ENCODE data around the gene PPM1N.

The PPM1N gene

DNA sequence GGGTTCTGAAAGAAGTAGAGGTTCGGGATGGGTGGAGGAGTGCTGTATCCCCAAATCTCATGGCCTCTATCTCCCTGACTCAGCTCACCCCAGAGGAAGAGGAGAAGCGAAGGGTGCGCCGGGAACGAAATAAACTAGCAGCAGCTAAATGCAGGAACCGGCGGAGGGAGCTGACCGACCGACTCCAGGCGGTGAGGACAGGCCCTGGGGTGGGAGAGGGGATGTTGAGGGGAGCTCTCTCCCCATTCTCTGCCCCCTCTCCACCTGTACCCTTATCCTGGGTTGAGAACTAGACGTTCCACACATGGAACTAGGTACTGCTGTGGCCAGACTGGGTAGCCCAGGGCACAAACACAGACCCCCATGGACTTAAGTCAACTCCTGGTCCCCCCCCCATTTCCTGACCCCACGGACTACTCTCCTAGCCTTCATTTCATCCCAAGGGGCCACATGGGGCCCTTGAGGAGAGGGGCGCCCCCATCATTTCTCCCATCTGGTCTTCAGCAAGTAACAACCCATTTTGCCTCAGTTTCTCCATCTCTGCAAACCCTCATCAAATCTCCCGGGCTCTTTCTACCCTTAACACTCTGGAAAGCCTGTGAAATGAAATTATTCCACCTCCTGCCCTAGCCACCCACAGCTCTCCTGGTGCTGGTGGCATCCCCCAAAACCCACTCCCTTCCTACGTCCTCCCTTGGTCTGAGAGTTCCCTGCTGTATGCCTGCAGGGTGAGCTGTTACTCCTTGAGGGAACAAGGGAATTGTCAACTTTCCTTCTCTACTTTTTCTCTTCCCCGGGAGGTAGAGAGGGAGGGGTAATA lies 26.9 kb upstream of the PPM1N start:
- no peak for DNase-seq

DNA sequence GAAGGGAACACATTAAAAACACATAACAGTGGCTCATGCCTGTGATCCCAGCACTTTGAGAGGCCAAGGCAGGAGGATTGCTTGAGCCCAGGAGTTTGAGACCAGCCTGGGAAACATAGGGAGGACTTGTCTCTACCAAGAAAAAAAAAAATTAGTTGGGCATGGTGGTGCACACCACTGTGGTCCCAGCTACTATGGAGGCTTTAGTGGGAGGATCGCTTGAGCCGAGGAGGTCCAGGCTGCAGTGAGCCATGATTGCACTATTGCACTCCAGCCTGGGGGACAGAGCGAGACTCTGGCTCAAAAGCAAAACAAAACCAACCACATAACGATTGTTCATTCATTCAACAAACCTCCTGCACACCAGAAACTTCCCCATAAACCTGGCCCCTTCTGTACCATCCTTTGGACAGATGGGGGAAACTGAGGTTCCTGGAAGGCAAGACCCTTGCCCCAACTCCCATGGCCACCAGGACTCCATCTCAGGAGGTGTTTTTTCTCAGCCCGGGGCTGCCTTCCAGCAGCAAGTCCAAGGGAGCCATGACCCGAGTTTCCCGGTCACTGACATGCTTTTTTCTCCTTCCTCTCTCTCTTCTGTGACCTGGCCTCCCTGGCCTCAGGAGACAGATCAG lies 26.2 kb upstream of the PPM1N start:
- no peak for DNase-seq

DNA sequence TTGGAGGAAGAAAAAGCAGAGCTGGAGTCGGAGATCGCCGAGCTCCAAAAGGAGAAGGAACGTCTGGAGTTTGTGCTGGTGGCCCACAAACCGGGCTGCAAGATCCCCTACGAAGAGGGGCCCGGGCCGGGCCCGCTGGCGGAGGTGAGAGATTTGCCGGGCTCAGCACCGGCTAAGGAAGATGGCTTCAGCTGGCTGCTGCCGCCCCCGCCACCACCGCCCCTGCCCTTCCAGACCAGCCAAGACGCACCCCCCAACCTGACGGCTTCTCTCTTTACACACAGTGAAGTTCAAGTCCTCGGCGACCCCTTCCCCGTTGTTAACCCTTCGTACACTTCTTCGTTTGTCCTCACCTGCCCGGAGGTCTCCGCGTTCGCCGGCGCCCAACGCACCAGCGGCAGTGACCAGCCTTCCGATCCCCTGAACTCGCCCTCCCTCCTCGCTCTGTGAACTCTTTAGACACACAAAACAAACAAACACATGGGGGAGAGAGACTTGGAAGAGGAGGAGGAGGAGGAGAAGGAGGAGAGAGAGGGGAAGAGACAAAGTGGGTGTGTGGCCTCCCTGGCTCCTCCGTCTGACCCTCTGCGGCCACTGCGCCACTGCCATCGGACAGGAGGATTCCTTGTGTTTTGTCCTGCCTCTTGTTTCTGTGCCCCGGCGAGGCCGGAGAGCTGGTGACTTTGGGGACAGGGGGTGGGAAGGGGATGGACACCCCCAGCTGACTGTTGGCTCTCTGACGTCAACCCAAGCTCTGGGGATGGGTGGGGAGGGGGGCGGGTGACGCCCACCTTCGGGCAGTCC lies 25.5 kb upstream of the PPM1N start:
- DNase-seq: no peak

DNA sequence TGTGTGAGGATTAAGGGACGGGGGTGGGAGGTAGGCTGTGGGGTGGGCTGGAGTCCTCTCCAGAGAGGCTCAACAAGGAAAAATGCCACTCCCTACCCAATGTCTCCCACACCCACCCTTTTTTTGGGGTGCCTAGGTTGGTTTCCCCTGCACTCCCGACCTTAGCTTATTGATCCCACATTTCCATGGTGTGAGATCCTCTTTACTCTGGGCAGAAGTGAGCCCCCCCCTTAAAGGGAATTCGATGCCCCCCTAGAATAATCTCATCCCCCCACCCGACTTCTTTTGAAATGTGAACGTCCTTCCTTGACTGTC lies 24.9 kb upstream of the PPM1N start:
- no peak for DNase-seq

DNA sequence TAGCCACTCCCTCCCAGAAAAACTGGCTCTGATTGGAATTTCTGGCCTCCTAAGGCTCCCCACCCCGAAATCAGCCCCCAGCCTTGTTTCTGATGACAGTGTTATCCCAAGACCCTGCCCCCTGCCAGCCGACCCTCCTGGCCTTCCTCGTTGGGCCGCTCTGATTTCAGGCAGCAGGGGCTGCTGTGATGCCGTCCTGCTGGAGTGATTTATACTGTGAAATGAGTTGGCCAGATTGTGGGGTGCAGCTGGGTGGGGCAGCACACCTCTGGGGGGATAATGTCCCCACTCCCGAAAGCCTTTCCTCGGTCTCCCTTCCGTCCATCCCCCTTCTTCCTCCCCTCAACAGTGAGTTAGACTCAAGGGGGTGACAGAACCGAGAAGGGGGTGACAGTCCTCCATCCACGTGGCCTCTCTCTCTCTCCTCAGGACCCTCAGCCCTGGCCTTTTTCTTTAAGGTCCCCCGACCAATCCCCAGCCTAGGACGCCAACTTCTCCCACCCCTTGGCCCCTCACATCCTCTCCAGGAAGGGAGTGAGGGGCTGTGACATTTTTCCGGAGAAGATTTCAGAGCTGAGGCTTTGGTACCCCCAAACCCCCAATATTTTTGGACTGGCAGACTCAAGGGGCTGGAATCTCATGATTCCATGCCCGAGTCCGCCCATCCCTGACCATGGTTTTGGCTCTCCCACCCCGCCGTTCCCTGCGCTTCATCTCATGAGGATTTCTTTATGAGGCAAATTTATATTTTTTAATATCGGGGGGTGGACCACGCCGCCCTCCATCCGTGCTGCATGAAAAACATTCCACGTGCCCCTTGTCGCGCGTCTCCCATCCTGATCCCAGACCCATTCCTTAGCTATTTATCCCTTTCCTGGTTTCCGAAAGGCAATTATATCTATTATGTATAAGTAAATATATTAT lies 24.3 kb upstream of the PPM1N start:
- DNase-seq: no peak

DNA sequence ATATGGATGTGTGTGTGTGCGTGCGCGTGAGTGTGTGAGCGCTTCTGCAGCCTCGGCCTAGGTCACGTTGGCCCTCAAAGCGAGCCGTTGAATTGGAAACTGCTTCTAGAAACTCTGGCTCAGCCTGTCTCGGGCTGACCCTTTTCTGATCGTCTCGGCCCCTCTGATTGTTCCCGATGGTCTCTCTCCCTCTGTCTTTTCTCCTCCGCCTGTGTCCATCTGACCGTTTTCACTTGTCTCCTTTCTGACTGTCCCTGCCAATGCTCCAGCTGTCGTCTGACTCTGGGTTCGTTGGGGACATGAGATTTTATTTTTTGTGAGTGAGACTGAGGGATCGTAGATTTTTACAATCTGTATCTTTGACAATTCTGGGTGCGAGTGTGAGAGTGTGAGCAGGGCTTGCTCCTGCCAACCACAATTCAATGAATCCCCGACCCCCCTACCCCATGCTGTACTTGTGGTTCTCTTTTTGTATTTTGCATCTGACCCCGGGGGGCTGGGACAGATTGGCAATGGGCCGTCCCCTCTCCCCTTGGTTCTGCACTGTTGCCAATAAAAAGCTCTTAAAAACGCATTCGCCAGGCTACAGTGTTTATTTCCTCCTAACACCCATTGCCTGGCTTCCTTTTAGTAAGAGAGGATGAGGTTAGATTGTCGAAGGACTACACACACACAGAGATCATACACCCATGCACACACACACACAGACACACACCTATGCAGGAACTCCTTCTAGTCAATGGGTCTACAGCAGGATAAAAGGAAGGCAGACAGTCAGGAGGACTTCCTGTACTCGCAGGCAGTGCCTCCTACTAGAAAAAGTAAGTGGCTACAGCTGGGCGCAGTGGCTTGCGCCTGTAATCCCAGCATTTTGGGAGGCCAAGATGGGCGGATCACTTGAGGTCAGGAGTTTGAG lies 23.4 kb upstream of the PPM1N start:
- no peak for DNase-seq

DNA sequence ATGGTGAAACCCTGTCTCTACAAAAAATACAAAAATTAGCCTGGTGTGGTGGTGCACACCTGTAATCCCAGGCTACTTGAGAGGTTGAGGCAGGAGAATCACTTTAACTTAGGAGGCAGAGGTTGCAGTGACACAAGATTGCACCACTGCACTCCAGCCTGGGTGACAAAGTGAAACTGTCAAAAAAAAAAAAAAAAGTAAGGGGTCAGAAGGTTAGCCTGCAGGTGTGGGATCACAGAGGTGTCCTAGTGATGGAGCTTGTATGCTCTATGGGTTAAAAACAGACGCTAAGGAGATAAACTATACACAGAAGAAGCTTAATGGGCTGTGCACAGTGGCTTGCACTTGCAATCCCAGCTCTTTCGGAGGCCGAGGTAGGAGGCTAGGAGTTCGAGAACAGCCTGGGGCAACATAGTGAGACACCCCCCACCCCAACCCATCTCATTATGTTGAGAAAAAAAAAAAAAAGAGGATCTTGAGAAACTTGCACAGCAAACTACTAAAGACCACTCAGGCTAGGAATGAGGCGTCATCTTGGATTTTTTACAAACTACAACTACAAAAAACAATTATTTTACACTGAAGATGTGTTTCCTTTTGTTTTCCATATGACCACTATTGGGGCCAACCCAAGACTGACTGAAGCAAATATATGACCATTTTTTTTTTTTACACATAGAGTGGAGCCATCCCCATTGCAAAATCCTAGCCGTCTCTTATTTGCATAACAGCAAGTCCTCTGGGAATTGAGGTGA lies 22.5 kb upstream of the PPM1N start:
- no peak for DNase-seq

DNA sequence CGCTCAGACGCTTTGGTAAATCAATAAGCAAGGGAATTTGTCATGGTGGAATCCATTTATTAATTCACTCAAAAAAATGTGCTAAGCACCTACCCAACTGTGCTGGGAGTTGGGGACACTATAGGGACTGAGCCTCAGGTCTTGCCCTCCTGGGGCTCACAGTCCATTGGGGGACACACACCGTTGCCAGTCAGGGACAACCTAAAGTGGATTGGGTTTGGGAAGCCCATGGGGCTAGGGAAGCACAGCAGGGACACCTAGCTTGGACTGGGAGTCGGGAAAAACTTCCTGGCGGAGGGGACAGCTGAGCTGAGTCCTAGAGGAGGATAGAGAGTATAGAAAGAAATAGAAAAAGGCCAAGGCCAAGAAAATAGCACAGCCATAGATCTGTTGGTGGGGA lies 21.9 kb upstream of the PPM1N start:
- DNase-seq: no peak

DNA sequence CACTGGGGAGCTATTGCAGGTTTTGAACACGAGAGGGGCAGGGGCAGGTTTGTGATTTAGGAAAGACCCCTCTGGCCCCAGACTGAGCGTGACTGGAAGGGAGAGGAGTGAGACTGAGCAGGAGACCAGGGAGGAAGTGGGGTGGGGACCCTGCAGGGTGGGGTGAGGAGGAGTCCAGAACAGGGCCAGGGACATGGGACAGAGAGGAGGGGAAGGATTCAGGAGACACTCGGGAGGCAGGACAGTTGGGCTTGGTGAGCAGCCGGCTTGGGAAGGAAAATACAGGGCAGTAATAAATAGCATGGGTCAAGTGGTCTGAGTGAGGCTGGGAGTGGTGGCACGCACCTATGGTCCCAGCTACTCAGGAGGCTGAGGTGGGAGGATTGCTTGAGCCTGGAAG lies 21.1 kb upstream of the PPM1N start:
- DNase-seq: no peak

DNA sequence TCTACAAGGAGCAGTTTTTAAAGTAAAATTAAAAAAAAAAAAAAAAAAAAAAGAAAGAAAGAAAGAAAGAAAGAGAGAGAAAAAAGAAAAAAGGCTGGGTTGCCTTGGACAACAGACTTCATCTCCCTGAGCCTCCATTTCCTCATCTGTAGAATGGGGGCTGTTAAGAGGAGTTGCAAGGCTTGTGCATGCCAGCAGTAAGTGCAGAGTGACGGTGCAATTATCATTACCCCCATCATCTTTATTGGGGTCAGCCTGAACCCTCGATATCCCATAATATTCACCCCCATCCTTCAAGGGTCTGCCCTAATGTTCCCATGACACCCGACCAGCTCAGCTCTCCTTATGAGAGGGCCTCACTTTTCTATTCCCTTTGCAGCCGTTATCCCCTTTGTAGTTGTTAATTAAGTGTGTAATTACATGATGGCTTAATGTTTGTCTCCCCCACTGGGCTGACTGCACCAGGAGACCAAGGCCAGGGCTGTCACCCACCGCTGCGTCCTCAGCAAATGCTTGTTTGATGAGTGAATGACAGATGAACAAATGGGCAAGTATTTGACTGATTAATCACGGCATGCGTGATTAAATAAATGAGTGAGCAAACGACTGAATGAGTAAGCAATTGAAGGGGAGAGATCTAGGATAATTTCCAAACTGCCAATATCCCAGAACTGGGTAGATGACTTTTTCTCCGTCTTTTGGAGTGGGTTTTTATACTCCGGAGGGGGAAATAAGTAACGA lies 20.4 kb upstream of the PPM1N start:
- no peak for DNase-seq

DNA sequence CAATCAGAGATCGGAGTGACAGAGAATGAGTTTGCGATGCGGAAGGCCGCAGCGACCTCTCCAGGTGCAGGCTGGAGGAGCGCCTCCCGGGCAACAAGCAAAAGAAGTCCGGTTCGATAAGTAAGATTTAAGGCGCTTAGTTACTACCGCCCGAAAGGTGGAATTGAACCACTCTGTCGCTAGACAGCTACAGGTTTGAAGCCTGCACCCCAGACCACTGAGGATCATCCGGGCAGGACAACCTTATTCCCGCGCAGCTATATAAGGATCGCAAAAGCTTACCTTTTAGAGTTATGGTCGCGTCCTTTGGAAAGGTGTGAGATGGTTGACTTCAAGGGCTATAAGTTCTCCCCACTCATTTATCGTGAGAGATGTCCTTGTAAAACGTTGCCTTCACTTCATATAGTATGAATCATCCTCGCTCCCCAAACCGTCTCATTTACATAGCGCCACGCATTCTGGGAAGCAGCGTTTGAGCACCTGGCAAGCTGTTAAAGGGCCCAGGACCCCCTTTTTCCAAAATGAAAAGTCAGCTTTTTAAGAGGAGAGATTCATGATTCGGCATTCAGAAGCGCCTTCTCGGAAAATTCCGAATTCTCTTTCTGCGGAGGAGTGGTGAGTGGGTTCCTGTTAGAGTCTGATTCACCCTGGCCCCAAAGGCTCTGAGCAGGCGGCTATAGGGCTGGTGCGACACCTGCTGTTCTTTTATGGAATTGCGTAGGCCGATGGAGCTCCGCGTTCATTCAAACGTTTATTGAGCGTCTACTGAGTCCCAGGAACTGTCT lies 19.6 kb upstream of the PPM1N start:
- DNase-seq: peak; percentile 91

DNA sequence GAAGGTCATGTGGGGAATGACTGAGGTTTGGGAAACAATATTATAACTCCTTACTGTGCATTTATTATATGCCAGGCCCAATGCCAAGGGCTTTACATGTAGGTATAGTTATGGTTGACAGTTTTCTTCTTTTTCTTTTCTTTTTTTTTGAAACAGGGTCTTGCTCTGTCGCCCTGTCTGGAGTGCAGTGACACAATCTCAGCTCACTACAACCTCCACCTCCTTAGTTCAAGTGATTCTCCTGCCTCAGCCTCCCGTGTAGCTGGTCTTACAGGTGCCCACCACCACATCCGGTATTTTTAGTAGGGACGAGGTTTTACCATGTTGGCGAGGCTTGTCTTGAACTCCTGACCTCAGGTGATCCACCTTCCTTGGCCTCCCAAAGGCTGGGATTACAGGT lies 15.2 kb upstream of the PPM1N start:
- no peak for DNase-seq

DNA sequence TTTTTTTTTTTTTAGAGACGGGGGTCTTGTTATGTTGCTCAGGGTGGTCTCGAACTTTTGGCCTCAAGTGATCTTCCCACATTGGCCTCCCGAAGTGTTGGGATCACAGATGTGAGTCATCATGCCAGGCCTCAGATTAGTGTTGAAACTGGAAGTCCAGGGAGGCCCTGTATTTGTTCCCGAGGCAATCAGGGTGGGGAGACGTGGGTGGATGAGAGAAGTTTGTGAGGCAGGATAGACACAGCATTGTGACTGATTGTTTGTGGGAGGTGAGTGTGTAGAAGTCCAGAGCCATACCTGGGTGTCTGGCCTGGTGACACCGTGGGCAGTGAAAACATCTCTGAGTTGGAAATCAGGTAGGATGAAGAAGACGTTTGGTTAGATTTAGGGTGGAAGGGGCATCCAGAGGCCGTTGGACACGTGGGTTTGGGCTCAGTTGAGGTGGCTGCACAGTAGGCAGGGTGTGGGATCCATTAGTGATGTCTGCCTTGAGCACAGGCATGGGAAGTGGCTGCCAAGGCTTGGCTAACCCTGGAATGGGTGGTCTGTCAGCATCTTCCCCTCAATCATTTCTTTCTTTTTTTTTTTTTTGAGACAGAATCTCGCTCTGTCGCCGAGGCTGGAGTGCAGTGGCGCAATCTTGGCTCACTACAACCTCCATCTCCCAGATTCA lies 13.8 kb upstream of the PPM1N start:
- DNase-seq: no peak

DNA sequence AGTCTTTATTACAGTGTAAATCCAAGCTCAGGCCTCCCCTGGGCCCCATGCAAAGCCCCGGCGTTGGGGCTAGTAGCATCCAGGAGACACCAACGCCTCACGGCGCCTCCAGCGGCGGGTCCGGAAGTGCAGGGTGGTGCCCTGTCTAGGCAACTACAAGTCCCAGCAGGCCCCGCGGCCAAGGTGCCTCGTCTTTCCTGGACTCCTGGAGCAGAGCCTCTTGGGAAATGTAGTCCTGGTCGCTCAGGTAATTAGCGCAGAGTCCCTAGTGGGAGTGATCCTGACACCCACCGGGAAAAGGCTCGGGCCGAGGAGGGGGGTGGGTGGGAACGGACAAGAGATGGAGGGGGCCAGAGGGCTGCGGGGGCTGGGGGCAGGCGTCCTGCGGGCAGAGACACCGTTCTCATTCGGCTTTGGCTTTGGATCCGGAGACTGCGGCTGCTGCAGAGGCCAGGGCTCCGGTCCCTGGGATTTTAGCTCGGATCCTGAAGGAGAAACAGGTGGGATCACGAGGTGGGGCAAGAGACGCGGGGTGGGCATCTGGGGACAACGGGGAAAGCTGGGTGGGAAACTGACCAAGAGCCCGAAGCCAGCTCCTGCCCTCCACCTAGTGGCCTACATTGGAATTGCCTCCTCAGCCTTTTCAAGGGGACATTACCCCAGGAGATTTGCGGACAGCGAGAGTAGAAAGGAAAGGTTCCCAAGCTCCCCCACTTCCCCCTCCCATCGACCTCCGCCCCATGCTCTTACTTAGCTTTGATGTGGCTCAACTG lies 12.8 kb upstream of the PPM1N start:
- DNase-seq: peak; percentile 94

DNA sequence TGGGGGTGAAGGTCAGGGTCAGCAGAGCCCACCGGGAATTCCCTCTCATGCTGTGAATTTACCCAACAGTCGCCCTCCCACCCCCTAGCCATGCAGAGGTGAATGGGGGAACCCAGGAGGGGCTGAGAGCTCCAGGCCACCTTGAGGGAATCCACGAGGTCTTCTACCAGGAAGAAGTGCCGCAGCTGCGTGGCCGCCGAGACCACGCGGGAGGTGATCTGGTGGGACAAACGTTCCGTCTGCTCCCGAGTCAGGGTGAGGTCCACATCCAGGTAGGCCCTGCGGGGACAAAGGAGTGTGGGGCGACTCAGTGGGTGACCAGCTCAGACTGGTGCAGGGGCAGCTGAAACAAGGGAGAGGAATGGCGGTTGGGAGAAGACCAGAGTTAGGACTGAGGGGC lies 9.5 kb upstream of the PPM1N start:
- DNase-seq: no peak

DNA sequence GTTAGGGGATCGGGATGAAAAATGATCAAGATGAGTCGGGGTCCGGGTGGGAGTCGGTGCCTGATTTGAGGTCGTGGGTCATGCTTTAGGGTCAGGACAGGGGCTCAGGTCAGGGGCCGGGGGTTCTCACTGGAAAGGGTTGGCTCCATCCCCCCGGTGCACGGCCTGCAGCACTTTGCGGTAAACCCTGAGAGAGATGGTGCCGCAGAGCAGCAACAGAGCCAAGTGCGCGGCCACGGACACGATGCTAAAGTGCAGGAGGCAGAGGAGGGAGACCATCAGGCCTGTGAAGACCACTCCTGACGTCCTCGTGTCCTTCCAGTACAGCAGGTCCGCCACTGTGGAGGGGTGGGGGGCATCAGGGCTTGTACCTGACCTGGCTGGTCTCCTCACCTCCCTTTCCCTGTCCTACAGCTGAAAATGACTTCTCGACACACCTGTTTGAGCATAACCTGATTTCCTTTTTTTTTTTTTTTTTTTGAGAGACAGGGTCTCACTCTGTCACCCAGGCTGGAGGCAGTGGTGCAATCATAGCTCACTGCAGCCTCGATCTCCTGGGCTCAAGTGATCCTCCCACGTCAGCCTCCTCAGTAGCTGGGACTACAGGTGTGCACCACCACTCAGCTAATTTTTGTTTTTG lies 8.9 kb upstream of the PPM1N start:
- no peak for DNase-seq

DNA sequence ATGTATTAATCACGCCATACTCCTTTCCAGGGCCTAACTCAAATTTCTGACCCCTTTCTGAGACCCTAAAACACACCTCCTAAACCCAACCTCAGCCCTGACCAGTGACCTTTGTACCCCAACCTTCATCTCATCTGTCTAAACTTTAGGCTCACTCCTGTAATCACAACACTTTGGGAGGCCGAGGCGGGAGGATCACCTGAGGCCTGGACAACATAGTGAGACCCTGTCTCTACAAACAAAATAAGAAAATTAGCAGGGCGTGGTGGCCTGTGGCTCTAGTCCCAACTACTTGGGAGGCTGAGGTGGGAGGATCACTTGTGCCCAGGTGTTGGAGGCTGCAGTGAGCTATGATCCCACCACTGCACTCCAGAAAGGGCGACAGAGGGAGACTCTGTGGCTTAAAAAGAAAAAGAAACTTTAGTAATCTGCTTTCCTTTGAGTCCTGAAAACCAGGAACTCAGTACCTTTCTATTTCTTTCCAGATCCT lies 6.1 kb upstream of the PPM1N start:
- DNase-seq: no peak

Measured in NCI-H2029 (cell line).